NCI-H510A (cell line): Measurements from ENCODE around the gene TMOD1.
"Not testable (repeated sequence)": the region's sequence is repeated elsewhere in the genome, so short reads cannot be mapped to it uniquely, and the experiment has no call there.

Experiments
- DNase-seq: peaks from one replicate; lab custom pipeline; 2025; lab: John Stamatoyannopoulos, UW

Gene TMOD1

DNA sequence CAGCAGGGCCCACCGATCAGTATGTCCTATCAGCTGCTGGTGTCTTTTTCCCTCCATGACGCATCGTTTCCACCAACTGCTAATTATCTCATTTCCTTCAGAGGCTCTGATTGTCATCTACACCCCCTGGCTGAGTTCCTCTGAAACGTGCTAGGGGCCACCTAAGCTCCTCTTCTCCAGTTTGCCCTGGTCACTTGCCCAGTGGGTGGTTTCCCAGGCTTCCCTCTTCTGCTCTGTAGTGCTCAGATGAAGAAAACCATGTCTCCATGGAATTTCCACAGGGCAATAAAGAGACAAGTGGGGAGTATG lies 66.4 kb downstream of the TMOD1 start:
- no peak for DNase-seq

DNA sequence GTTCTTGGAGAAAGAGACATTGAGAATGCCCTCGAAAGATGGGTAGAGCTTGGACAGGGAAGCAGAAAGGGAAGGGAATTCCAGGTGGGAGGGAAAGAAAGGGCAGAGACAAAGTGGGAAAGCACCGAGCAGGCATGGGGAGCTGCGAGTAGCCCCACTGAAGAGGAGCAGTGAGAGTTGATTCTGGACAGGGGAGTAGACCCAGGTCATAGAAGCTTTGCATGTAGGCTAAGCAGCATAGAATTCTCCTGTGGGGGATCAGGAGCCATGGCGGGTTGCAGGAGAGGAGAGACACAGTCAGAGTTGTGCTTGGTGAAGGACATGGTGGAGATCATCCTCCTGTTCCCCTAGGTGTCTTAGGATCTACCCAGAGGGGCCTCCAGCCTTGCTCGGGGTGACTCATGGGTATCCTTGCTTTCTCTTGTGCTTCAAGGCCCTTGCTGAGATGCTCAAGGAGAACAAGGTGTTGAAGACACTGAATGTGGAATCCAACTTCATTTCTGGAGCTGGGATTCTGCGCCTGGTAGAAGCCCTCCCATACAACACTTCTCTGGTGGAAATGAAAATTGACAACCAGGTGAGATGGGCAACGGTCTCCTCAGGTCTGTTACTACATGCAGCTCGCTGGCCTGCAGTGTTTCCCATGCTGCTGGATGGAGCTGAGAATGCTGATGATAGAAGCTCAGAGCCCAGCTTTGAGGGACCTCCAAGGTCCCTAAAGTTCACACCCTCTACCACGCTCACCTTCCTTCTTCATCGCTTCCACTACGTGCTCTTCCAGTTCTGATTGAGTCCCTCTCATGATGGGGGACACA lies 67.2 kb downstream of the TMOD1 start:
- no peak for DNase-seq

DNA sequence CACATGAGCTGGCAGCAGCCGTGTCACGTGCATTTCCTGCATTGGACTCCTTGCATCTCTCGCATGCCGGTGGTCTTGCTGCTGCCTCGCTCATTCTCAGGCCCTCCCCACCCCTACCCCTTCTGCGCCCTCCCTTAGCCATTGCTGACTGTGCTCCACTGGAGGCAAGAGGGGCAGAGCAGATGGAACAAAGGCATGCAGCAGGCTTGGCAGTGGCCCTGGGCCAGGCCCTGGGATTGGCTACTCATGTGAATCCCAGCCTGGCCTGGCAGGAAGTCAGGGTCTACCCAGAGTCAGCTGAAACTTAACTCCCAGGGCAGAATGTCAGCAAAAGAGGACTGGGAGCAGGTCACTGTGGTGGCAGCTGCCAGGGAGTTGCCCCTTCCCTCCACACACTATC lies 69.4 kb downstream of the TMOD1 start:
- no peak for DNase-seq

DNA sequence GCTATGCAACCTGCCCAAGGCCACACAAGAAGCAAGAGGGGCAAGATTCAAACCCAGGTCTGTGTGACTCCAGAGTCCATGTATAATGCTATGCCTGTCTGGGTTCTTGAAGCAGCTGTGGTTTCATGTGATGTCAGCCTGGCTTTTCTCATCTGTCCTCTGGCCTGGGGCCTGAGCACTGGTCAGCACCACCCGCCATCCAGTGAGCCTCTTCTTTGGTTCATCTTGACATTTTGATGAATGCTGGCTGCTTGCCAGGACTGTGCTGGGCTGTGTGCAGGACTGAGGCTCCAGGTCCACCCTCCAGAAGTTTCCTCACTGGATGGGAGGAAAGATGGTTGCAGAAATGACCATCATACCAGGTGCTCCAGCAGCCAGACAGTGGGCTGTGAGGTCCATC lies 70.2 kb downstream of the TMOD1 start:
- DNase-seq: no peak

DNA sequence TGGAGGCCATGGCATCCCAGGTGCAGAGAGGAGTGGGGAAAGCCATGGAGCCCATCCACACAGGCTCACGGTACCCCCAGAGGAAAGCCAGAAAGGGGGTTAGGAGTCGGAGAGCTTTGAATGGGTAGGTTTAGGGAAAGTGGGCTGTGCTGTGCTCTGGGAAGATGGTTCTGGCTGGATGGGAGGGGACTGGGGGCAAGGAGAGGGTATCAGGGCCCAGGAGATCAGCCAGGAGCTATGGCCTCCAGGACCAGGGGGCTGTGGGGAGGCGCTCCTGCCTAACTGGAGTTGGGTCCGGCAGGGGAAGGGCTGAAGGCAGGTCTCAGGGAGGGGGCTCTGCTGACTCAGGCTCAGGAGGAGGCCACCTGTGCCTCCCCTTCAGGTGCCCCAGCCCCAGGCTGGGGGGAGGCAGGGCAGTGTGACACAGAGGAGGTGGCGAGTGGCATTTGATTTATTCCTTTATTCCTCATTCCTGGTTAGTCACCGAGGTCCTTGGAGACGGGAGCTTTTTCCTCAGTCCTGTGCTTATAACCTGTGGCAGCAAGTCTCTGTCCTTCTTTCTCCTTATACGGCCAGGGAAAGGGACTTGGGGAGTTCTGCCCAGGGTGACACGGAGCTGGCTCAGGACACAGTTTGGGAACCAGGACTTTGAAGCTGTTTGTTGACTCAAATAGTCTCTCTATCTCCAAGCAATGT lies 70.9 kb downstream of the TMOD1 start:
- DNase-seq: no peak

DNA sequence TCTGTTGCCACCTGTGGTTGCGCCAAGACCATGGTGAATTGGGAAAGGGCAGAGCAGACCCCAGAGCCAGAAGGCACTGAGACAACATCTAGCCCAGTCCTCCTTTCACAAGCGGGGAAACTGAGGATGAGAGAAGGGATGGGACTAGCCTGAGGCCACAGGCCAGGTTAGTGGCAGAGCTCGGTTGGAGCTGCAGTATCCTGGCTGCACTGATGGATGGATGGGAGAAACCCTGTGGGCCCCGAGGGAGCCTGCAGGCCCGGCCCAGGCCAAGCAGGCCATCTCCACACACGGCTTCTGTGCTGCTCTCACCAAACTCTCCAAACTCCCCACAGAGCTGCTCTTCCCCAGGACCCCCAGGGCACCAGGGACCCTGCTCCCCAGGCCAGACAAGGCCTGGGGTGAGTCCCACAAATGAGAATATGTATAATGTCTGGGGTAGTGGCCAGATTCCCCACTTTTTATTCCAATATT lies 71.5 kb downstream of the TMOD1 start:
- DNase-seq: no peak

DNA sequence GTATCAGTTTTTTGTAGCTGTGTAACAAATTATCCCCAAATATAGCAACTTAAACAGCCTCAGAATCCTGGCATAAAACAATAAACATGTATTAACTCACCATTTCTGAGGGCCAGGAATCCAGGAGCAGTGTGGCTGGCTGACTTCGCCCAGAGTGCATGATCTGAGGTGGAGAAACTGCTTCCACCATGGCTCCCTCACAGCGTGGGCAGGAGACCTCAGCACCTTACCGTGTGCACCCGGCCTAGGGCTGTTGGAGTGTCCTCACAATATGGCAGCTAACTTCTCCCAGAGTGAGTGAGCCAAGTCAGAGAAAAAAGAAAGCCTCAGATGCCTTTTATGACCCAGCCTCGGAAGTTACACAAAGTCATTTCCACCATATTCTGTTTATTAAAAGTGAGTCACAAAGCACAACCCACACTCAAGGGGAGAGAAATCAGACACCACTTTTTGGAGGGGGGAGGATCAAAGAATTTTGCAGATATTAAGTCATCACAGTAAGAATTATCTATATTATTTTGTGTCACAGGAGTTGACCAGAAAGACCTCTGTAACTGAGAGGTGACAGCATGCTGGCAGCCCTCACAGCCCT lies 72.1 kb downstream of the TMOD1 start:
- no peak for DNase-seq

DNA sequence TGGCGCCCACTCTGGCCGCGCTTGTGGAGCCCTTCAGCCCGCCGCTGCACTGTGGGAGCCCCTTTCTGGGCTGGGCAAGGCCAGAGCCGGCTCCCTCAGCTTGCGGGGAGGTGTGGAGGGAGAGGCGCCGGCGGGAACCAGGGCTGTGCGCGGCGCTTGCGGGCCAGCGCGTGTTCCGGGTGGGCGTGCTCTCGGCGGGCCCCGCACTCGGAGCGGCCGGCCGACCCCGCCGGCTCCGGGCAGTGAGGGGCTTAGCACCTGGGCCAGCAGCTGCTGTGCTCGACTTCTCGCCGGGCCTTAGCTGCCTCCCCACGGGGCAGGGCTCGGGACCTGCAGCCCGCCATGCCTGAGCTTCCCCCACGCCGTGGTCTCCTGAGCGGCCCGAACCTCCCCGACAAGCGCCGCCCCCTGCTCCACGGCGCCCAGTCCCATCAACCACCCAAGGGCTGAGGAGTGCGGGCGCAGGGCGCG lies 72.7 kb downstream of the TMOD1 start:
- not testable (repeated sequence) for DNase-seq

DNA sequence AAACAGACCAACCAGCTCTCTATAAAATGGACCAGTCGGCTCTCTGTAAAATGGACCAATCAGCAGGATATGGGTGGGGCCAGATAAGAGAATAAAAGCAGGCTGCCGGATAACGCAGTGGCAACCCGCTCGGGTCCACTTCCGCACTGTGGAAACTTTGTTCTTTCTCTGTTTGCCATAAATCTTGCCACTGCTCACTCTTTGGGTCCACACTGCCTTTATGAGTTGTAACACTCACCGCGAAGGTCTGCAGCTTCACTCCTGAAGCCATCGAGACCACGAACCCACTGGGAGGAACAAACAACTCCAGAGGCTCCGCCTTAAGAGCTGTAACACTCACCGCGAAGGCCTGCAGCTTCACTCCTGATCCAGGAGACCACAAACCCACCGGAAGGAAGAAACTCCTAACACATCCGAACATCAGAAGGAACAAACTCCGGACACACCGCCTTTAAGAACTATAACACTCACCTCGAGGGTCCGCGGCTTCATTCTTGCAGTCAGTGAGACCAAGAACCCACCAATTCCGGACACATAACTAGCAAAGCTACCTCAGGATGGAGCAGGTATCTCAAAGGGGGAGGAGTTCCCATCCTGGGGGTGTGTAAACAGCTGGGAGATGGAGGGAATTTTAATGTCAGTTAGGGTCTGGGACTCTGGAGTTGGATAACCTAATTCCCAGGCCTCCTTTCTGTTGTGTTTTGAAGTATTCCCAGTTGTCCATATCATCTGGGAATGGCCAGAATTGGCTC lies 73.6 kb downstream of the TMOD1 start:
- DNase-seq: not testable (repeated sequence)

DNA sequence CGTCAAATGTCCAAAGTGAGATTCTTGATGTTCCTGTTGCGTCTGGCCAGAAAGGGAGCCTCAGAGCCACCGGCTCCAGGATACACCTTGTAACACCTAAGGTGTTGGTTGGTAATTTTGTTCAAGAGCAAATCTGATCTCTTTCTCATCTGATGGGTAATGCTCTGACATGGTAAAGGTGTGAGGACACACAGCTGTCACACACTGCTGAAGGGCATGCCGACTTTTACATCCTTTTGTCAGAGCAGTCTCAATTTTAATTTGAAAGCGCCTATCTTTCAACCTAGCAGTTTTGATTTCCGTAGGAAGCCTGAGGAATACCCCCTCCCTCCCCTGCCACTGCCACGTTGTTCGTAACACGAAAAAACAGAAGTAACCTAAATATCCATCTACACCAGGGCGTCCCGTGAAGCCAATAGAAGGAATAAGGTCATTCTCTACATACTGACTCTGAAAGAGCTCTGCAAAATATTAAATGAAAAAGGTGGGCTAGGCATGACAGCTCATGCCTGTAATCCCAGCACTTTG lies 74.3 kb downstream of the TMOD1 start:
- no peak for DNase-seq

DNA sequence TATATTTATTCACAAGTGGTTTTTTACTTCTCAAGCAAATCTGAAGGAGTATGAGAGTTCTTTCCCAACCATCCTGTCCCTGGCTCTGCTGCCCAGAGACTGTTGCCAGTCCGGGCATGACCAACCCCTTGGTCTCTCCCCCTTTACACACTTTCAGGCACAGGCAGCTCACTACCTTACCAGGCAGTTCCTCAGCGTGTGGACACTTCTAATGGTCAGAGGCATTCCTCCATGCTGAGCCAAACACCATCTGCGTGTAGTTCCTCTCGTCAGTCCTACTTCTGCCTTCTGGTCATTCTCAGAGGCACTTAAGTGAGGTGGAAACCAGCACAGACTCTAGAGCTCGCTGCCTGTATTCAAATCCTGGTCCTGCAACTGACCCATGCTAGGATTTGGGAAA lies 75.6 kb downstream of the TMOD1 start:
- no peak for DNase-seq

DNA sequence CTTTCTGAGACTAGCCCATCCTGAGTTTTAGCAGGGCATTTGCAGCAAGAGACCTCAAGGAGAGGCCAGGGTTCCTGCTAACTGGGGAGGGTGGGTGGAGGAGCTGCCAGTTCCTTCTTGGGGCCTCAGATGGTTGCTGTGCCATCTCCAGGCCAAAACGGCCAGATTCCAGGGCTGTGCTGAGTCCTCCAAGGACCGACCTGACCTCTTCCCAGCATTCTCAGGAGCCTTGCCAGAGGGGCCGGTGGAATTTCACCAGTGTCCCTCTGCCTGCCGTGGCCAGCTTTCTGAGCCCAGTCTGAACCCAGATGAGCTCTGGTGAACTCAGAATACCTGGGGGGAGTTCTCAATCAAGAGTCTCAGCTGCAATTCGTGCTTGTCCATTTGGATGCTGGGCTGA lies 77.4 kb downstream of the TMOD1 start:
- no peak for DNase-seq

DNA sequence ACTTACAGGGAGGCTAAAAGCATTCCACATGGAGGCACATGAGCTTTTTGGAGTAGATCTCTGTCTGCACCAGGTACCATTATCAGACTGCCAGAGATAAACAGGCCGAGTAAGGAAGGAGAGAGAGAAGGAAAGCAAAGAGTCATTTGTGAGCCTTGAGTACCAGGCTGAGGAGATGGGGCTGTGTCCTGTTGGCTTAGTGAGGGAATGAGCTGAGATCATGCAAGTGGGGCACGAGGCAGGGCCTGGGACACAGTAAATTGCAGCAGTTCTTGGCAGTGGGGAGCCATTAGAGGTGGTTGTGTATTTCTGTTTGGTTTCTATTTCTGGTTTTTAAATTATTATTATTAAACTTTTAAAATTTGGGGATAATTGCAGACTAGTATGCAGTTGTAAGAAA lies 78.4 kb downstream of the TMOD1 start:
- no peak for DNase-seq

DNA sequence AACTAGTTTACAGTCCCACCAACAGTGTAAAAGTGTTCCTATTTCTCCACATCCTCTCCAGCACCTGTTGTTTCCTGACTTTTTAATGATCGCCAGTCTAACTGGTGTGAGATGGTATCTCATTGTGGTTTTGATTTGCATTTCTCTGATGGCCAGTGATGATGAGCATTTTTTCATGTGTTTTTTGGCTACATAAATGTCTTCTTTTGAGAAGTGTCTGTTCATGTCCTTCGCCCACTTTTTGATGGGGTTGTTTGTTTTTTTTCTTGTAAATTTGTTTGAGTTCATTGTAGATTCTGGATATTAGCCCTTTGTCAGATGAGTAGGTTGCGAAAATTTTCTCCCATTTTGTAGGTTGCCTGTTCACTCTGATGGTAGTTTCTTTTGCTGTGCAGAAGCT lies 80.1 kb downstream of the TMOD1 start:
- not testable (repeated sequence) for DNase-seq

DNA sequence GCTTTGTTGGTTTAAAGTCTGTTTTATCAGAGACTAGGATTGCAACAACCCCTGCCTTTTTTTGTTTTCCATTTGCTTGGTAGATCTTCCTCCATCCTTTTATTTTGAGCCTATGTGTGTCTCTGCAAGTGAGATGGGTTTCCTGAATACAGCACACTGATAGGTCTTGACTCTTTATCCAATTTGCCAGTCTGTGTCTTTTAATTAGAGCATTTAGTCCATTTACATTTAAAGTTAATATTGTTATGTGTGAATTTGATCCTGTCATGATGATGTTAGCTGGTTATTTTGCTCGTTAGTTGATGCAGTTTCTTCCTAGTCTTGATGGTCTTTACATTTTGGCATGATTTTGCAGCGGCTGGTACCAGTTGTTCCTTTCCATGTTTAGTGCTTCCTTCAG lies 83.3 kb downstream of the TMOD1 start:
- not testable (repeated sequence) for DNase-seq

DNA sequence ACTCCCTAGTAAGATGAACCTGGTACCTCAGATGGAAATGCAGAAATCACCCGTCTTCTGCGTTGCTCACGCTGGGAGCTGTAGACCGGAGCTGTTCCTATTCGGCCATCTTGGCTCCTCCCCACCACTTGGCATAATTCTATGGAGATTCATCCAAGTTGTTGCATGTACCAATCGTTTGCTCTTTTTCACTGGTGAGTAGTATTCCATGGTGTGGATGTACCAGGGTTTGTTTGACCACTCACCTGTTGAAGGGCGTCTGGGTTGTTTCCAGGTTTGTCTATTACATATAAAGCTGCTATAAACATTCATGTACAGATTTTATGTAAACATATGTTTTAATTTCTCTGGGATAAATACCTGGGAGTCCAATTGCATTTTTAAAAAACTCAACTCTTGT lies 85.4 kb downstream of the TMOD1 start:
- DNase-seq: not testable (repeated sequence)

DNA sequence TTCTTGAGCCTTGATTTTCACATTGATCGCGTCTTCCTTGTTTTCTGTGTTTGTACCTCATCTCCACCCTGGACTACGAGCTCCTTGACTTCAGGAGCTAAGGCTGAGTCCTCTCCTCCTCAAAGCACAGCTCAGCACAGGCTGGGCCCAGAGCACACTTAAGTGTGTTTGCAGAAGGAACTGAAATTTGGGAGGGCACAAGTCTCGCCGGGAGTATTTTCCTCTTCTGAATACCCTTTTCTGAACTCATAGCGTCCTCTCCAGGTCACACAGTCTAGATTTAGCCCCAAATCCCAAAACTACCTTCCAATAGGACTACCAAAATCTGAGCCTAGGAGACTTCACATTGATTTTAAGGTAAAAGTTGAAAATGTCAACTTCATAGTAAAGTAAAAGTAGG lies 90.1 kb downstream of the TMOD1 start:
- DNase-seq: no peak

DNA sequence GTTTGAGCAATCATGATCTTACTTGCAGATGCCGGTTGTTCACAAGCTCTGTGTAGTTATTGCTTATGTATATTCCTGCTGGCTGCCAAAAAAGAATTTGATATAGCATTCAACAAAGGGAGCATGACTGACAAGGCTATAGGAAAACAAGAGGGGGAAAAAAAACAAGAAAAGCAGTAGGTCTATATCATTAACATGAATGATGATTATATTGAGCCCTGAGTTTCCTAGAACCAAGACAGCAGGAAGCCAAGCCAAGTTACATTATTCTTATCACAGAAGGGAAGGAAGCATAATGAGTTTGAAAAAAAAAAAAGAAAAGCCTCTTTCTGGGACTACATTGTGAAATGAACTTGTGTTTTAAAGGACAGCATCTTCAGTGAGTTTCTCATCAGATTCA lies 90.7 kb downstream of the TMOD1 start:
- DNase-seq: no peak

DNA sequence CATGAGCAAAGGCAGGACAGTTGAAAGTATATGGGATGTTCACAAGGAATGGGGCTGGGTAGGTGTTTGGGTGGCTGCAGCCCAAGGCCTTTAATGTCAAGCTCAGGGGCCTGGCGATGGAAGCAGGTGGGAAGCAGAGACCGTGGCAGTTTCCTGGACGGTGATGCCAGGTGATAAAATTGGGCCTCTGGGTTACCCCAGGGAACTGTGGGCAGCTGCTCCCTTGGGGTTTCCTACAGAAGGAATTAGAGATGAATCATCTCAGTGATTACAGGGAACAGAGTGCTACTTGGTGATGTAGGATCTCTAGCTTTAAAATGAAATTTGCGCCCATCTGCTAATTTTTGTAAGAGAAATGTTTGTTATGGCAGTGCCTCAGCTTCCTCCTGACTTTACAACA lies 92.5 kb downstream of the TMOD1 start:
- no peak for DNase-seq

DNA sequence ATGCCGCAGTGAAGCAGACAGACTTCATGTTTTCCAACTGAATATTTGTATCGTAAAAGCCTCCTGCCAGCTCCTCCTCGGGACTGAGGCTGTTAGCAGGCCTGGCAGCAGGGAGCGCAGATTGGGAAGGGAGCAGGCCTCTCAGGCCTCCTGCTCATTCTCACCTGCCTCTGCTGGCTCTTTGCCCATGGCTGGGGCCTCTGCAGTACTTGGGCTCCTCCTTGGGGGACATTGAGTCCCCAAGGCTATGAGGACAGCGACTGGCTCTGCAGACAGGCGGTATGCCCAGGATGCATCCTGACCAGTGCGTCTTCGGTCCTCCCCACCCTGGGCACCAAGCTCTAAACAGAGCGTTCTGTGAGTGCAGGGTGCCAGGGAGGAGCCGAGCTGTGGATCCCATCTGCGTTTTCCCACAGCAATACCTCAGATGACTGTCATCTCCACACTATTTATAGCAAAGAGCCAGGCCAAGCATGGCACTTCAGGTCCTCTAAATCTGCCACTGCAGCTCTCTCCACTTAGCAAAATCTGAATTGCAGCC lies 93.0 kb downstream of the TMOD1 start:
- DNase-seq: peak; percentile 1

DNA sequence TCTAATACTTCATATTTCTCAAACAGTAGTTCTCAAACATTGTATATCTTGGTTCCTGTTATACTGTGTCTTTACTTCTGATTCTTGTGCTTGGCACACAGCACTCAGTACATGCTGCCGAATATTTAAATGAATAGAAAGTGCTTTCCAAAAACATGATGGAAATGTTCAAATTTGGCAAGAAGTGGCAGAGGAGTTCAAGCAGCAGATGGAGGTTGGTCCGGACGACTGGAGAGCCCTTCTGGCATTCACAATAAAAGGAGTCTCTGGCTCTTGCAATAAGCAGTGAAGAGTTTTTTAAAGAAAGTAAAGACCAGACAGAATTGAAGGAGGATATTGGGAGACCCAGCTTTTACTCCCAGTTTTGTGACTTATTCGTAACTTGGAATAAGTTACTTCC lies 95.4 kb downstream of the TMOD1 start:
- DNase-seq: no peak
